GM13976 (cell line): ENCODE results near the gene USP37.

ENCODE experiments used
- DNase-seq: peaks from one replicate; pipeline ENCODE4 v3.0.0; 2012; ENCODE audit warnings: low spot score
- in situ Hi-C: fragments of 300-500 bp; cut with MboI; formaldehyde crosslinking; loops from one replicate; pipeline ENCODE4 v1.12.0; 2022; ENCODE audit warnings: low sequenced_read_pairs, mixed read lengths, inconsistent platforms; ENCODE audit not compliant: unreplicated experiment
- TF ChIP-seq, protein P1 (sequence below): IDR thresholded peaks from 2 replicates; pipeline ENCODE4 v1.5.1; 2012; ENCODE audit warnings: borderline replicate concordance, mild to moderate bottlenecking; ENCODE audit not compliant: insufficient read depth; ENCODE audit errors: extremely low read depth, missing control alignments, control extremely low read depth

Gene USP37

GRCh38 chr2:218452079-218452478 is 116.1 kb downstream of the USP37 start:
- in situ Hi-C loops, result no loop called here
- DNase-seq, result no peak
- TF ChIP-seq, protein P1, sequence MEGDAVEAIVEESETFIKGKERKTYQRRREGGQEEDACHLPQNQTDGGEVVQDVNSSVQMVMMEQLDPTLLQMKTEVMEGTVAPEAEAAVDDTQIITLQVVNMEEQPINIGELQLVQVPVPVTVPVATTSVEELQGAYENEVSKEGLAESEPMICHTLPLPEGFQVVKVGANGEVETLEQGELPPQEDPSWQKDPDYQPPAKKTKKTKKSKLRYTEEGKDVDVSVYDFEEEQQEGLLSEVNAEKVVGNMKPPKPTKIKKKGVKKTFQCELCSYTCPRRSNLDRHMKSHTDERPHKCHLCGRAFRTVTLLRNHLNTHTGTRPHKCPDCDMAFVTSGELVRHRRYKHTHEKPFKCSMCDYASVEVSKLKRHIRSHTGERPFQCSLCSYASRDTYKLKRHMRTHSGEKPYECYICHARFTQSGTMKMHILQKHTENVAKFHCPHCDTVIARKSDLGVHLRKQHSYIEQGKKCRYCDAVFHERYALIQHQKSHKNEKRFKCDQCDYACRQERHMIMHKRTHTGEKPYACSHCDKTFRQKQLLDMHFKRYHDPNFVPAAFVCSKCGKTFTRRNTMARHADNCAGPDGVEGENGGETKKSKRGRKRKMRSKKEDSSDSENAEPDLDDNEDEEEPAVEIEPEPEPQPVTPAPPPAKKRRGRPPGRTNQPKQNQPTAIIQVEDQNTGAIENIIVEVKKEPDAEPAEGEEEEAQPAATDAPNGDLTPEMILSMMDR, result no peak

DNA sequence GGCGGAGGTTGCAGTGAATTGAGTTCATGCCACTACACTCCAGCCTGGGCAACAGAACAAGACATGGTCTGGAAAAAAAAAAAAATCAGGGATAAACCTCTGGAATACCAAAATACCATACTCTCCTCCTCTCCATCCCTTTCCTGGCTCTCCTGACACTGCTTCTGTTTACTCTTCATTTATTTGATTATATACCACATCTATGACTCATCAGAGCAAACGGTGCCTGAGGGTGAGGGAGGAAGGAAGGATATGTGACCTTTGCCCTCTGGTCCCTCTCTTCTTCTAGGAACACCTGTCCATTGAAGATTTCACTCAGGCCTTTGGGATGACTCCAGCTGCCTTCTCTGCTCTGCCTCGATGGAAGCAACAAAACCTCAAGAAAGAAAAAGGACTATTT is 119.2 kb downstream of the USP37 start:
- in situ Hi-C loops, result no loop called here
- no peak for DNase-seq
- TF ChIP-seq, protein P1, result no peak

GRCh38 chr2:218447072-218447471 is 121.1 kb downstream of the USP37 start:
- TF ChIP-seq, protein P1, result no peak
- DNase-seq, result no peak
- in situ Hi-C loops, result no loop called here

- in situ Hi-C loops, result no loop called here
- TF ChIP-seq, protein P1, result no peak
- DNase-seq, result no peak
Measured at GRCh38 chr2:218446547-218446946, 121.6 kb downstream of the USP37 start.

GRCh38 chr2:218445602-218446001 is 122.5 kb downstream of the USP37 start:
- no peak for DNase-seq
- in situ Hi-C loops, result no loop called here
- TF ChIP-seq, protein P1, result no peak

GRCh38 chr2:218444692-218445357 is 123.3 kb downstream of the USP37 start:
- in situ Hi-C loops, result no loop called here
- no peak for DNase-seq
- TF ChIP-seq, protein P1, result no peak

DNA sequence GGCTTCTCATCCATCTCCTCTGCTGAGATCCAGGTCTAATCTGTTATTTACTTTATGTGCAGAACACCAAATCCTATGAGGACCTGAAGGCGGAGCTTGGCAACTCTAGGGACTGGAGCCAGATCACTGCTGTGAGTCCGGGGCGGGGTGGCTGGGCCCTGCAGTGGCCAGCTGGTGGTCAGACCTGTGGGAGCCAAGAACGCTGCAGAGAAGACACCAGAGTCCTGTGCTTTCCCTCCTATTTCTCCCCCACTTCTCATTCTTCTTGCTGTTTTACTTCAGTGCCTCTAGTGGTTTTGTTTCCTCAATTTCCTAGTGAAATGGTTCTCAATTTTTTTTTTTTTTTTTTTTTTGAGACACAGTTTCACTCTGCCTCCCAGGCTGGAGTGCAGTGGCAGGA is 129.6 kb downstream of the USP37 start:
- in situ Hi-C loops, result no loop called here
- DNase-seq, result peak; percentile 33
- TF ChIP-seq, protein P1, result no peak
